GM12875 (cell line): ENCODE results near the gene SCG3.
A peak's percentile ranks its signal among the peaks of the same experiment; 100 is the strongest.

Experiments used
- H3K4me3 ChIP-seq: one replicate; pipeline ENCODE4 v1.5.1; 2011; ENCODE audit warnings: low read depth, low read length, control low read depth
- TF ChIP-seq, protein P1 (sequence below): IDR thresholded peaks from 2 replicates; pipeline ENCODE4 v1.5.1; 2011; ENCODE audit warnings: low read depth, mild to moderate bottlenecking, control low read depth, inconsistent platforms, low read length, moderate library complexity, borderline replicate concordance; ENCODE audit not compliant: insufficient read depth

SCG3 gene

DNA sequence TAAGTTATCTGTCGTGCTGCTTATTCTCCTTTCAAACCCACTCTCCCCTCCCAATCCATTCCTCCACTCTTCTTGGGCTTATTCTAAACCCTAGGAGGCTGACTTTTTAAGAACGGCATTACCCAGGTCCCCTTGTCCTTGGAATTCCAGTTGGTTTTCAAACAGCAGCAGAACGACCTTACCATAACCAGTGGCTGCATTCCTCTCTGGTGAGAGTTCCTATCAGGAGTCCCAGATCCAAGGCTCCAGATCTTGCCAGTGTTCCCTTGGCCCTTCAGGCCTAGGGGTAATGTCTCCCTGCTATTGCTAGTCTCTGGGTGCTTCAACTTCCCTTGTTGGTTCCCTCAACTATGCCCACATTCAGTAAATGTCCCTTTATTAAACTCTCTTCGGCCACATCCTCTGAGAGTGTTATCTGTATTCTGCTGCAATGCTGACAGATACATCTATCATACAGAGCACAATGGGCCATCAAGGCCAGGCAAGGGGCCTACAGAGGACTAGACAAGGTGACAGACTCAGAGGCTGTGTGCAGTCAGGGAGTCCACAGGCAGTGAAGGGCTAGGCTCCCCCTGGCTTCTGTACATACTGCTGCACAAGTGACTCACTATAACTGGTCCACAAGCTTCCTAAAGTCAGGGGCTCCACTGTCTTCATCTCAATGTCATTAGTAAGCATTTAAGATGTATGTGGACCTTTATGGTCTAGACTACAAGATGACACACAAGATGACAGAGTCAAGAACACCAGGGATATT, 46.0 kb downstream of the SCG3 start:
- no peak overlapping the region for H3K4me3 ChIP-seq
- TF ChIP-seq, protein P1, sequence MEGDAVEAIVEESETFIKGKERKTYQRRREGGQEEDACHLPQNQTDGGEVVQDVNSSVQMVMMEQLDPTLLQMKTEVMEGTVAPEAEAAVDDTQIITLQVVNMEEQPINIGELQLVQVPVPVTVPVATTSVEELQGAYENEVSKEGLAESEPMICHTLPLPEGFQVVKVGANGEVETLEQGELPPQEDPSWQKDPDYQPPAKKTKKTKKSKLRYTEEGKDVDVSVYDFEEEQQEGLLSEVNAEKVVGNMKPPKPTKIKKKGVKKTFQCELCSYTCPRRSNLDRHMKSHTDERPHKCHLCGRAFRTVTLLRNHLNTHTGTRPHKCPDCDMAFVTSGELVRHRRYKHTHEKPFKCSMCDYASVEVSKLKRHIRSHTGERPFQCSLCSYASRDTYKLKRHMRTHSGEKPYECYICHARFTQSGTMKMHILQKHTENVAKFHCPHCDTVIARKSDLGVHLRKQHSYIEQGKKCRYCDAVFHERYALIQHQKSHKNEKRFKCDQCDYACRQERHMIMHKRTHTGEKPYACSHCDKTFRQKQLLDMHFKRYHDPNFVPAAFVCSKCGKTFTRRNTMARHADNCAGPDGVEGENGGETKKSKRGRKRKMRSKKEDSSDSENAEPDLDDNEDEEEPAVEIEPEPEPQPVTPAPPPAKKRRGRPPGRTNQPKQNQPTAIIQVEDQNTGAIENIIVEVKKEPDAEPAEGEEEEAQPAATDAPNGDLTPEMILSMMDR: peak; percentile 40; the same call in 1 of the 2 replicates

DNA sequence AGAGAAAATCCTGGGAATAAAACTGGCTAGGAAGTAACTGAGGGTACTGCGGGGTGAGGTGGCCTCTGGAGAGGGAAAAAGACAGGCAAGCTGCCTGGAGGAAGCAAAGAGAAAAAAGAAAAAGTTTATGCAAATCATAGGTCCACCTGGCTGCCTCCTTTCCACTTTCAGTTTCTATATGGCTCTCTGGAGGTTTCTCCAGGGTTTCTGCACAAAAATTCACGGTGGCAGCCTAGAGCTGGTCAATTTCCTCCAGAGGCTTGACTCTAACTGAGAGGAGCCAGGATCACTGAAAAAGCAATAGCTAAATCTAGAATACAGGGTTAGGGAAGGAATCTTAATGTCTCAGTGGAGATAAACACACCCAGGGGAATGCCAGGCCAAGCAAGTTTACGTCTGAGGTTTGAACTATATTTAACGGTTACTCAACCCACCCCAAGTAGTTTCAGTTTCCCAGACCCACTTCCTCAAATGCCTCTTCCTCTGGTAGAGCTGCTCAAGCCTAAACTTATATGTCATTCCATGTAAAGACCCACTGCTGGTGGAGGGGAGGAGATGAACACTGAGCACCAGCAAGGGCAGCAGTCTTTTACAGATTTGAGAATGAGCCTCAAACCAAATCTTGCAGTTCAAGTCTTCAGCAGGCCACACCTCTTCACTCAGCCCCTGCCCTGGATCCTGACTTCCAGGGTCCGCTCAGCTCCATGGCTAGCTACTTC, 50.4 kb downstream of the SCG3 start:
- TF ChIP-seq, protein P1: no peak
- peak overlapping the region; percentile 42 for H3K4me3 ChIP-seq

DNA sequence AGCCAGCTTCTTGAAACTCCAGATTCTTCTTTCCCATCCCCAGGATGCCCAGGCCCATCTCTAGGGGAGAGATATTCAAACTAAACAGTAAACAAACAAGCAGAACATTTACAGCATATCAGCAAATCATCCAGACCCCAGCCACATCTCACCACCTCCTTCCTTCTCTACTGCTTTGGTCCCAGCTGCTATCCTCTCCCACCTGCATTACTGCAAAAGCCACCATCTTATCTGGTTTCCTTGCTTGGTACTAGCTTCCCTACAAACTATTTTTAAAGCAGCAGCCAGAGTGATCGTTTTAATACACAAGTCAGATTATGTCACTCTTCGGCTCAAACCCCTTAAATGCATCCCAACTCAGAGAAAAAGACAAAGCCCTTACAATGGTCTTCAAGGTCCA, 51.3 kb downstream of the SCG3 start:
- H3K4me3 ChIP-seq: no peak overlapping the region
- TF ChIP-seq, protein P1: no peak

DNA sequence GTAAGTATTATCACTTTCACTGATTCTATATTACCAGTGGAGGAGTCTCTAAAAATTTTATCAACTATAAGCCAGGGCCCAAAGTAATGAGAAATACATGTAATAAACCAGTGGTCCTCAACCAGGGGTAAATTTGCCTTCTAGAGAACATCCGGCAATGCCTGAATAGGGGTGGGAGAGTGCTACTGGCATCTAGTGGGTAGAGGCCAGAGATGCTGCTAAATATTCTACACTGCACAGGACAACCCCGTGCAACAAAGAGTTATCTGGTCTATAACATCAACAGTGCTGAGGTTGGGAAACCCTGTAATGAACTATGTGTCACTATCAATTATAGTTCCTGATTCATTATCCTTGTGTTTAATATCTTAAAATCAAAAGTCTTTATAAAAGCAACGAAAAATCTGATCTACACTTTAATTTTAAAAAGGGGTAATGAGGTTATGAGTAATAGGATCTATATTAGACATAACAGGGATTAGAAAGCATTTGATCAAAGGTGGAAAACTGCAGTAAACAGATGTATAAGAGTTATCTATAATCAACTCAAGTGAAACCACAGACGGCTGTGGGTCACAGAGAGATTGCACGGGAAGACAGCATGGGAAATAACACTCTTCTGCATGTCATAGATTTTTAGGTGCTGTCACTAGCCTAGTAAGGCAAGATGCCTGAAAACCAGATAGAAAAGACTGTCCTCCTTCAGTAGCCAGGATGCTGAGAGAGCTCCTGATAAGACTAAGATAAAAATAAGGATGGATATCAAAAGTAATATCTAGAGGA, 54.1 kb downstream of the SCG3 start:
- TF ChIP-seq, protein P1: peak; percentile 43; the same call in 1 of the 2 replicates
- H3K4me3 ChIP-seq: peak overlapping the region; percentile 88

- peak overlapping the region; percentile 88 for H3K4me3 ChIP-seq
- TF ChIP-seq, protein P1: no peak
Measured at GRCh38 chr15:51736069-51736468, 54.8 kb downstream of the SCG3 start.

- peak overlapping the region; percentile 88 for H3K4me3 ChIP-seq
- TF ChIP-seq, protein P1: no peak
Measured at GRCh38 chr15:51736751-51737521, 55.6 kb downstream of the SCG3 start.
